Activated CD8-positive, alpha-beta memory T cell treated with anti-CD3 and anti-CD28 coated beads, Interleukin-2, amount 10 ng/mL, durations not matched to agents 7 days and 5 days (primary cell): ENCODE measurements around the gene NRG4. TPM values are rescaled to one million over a fixed set of nuclear protein-coding genes. Genes with fewer than 3 reads are reported as not detected.

ENCODE experiments used
- ATAC-seq: fragments of 150-1000 bp; cut with Tn5 transposase; one replicate; pipeline ENCODE4 v1.10.0; 2021; ENCODE audit warnings: moderate library complexity
- CTCF ChIA-PET: fragments of 350-600 bp; sonication (Branson Sonifier 250); formaldehyde crosslinking; loops from one replicate; lab custom pipeline; 2021; ENCODE audit warnings: antibody characterized with exemption; lab: Charles Lee
- DNase-seq: peaks from one replicate; pipeline ENCODE4 v3.0.0-alpha.2; 2020
- H3K27ac Mint-ChIP-seq: one replicate; pipeline ENCODE4 v1.8.0; 2021; ENCODE audit warnings: mild to moderate bottlenecking, mixed read lengths
- H3K27me3 Mint-ChIP-seq: one replicate; pipeline ENCODE4 v1.8.0; 2021; ENCODE audit warnings: mixed read lengths
- H3K36me3 Mint-ChIP-seq: one replicate; pipeline ENCODE4 v1.8.0; 2021; ENCODE audit warnings: mild to moderate bottlenecking, mixed read lengths
- H3K4me1 Mint-ChIP-seq: one replicate; pipeline ENCODE4 v1.8.0; 2021; ENCODE audit warnings: mixed read lengths
- H3K4me3 Mint-ChIP-seq: one replicate; pipeline ENCODE4 v1.8.0; 2021; ENCODE audit warnings: mild to moderate bottlenecking, moderate library complexity, mixed read lengths
- H3K9me3 Mint-ChIP-seq: one replicate; pipeline ENCODE4 v1.8.0; 2022; ENCODE audit warnings: low read depth, mixed read lengths
- total RNA-seq, 2 experiments: library from RNA; stranded (reverse); gene quantifications; one replicate each; pipeline ENCODE4 v1.2.3, GENCODE V29; 2021

The NRG4 gene
- total RNA-seq, 2 experiments from 2014 or later: not detected

DNA sequence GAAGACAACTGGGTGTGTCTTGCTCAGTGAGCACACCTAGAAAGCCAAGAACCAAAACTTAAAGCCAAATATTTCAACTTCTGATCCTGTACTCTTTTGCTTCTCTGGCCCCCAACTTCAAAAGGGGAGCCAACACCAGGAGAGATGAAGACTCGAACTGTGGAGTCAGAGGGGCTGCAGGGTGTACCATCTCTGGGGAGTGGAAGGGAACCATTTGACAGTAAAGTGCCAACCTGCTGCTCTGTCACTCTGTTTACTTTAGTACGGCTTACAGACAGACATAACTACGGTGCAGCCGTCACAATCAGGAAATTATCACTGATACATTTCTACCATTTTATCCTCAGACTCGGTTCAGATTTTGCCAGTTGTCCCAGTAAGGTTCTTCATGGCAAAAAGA lies 107.0 kb downstream of the NRG4 start:
- Mint-ChIP-seq H3K4me3 (peak overlapping the region; percentile 100), H3K36me3 (peaks cover 39% of the 10 kb centered on the region), H3K27me3 (no peaks in the 10 kb centered on the region), H3K4me1 (peaks cover 59% of the 10 kb centered on the region), H3K9me3 (peaks cover under 1% of the 10 kb centered on the region), H3K27ac (peak overlapping the region; percentile 66)
- DNase-seq (no peak), ATAC-seq (no peak)
- CTCF ChIA-PET: no interaction called here

DNA sequence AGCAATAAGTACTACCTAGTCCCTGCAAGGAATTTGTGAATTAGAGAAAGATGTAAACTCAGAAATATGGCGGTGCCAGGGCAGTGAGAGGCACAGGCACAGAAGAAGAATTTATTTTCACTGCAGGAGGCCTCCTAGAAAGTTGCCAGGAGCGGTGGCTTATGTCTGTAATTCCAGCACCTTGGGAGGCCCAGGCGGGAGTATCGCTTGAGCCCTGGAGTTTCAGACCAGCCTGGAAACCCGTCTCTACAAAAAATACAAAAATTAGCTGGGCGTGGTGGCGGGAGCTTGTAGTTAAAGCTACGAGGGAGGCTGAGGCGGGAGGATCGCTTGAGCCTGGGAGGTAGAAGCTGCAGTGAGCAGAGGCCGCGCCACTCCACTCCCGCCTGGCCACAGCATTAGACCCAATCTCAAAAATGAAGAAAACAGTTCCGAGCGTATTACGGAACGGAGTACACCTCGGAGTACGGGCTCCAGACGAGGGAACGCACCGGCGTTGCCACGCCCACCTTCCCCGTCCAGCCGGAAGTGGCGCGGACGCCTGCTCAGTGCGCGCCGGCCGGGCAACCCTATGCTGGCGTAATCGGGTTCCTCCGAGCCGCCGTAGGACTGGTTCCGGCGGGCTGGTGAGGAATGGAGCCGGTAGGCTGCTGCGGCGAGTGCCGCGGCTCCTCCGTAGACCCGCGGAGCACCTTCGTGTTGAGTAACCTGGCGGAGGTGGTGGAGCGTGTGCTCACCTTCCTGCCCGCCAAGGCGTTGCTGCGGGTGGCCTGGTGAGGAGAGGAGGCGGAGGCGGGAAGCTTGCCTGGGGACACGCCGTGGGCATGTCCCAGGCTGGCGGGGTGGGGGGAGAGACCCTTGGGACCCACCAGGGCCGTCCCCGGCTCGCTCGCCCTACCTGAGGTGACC lies 108.6 kb downstream of the NRG4 start, which contains the start of gene FBXO22:
TSS of gene FBXO22 (plus strand) at position 548 of the 909 bp plus-strand sequence. CDS start at position 634, 86 bp downstream.
- peak; percentile 95 for DNase-seq
- no peaks in the 10 kb centered on the region for H3K9me3 Mint-ChIP-seq
- H3K4me1 Mint-ChIP-seq: peaks cover 47% of the 10 kb centered on the region
- peak within 1 kb of the TSS; percentile 100 for H3K4me3 Mint-ChIP-seq
- peak within 1 kb of the TSS; percentile 98 for H3K27ac Mint-ChIP-seq
- peaks cover 26% of the 10 kb centered on the region for H3K36me3 Mint-ChIP-seq
- peak; percentile 97 for ATAC-seq
- H3K27me3 Mint-ChIP-seq: no peaks in the 10 kb centered on the region
- CTCF ChIA-PET: interaction anchor here (0.6 to 1.7 kb wide), 9 partner anchors 10 to 431 kb away, joined by 3 to 7 read pairs (median 3); no protein-coding TSS in a partner anchor

DNA sequence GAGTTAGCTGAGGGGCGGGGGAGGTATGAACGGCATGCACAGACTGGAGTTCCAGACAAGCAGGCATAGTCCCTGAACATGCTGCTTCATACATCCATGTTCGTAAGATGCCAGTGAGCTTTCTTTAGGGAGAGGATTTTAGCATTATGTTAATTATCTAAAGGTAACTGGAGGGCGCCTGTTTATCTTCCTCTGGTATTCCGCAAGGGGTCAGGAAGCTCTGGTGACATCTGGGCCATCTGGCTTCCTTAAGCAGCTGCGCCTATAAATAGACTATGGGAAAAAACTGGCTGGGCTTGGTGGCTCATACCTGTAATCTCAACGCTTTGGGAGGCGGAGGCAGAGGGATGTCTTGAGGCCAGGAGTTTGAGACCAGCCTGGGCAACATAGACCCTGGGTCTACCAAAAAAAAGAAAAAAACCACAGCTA lies 110.1 kb downstream of the NRG4 start:
- DNase-seq (no peak), ATAC-seq (no peak)
- H3K9me3 Mint-ChIP-seq: no peaks in the 10 kb centered on the region
- H3K4me3 Mint-ChIP-seq: peak overlapping the region; percentile 44
- peaks cover 25% of the 10 kb centered on the region for H3K36me3 Mint-ChIP-seq
- CTCF ChIA-PET: interaction anchor here (0.9 to 1.7 kb wide), 3 partner anchors 9 to 16 kb away, joined by 3 to 7 read pairs (median 4); no protein-coding TSS in a partner anchor
- no peaks in the 10 kb centered on the region for H3K27me3 Mint-ChIP-seq
- H3K4me1 Mint-ChIP-seq: peaks cover 44% of the 10 kb centered on the region
- H3K27ac Mint-ChIP-seq: no peak overlapping the region

DNA sequence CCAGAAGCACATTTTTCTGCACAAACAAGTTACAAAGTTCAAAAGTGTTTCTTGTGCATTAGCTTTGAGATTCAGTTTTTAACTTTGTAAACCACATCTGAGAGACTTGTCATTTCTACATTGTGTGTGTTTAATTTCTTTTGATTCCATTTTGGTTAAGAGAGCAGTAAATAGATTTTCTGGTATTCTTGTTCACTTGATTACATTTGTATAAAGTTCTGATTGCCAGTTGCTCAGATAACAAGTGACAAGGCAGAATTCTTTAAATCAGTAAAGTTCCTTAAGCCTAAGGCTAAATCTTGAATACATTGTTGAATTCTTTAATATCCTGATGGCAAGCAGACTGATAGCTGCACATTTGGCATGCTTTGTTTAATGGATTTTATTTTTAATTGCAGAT lies 111.6 kb downstream of the NRG4 start:
- Mint-ChIP-seq H3K36me3 (peaks cover 21% of the 10 kb centered on the region), H3K4me1 (peaks cover 37% of the 10 kb centered on the region), H3K27ac (no peak overlapping the region), H3K27me3 (no peaks in the 10 kb centered on the region), H3K4me3 (no peak overlapping the region), H3K9me3 (no peaks in the 10 kb centered on the region)
- CTCF ChIA-PET: interaction anchor here (0.9 kb wide), 1 partner anchor 28 kb away, joined by 4 read pairs; no protein-coding TSS in a partner anchor
- ATAC-seq: no peak
- no peak for DNase-seq

DNA sequence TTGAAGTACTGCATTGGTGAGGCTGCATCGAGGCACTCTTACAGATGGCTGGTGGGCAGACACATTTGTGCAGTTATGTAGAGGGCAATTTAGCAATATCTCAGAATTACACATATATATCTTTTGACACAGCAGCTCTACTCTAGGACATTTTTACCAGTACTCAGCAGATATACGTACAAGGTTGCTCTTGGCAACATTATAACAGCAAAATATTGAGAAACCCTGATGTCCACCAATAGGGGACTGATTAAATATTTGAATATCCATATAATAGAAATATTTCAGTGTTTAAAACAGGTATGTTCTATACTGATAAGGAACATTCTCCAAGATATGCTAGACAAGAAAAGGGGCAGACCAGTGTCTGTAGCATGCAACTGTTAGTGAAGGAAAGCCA lies 116.5 kb downstream of the NRG4 start:
- peaks cover 17% of the 10 kb centered on the region for H3K36me3 Mint-ChIP-seq
- no peak overlapping the region for H3K4me3 Mint-ChIP-seq
- H3K9me3 Mint-ChIP-seq: no peaks in the 10 kb centered on the region
- ATAC-seq (no peak), DNase-seq (no peak)
- H3K27me3 Mint-ChIP-seq: no peaks in the 10 kb centered on the region
- CTCF ChIA-PET: no interaction called here
- H3K27ac Mint-ChIP-seq: no peak overlapping the region
- H3K4me1 Mint-ChIP-seq: peaks cover 14% of the 10 kb centered on the region

DNA sequence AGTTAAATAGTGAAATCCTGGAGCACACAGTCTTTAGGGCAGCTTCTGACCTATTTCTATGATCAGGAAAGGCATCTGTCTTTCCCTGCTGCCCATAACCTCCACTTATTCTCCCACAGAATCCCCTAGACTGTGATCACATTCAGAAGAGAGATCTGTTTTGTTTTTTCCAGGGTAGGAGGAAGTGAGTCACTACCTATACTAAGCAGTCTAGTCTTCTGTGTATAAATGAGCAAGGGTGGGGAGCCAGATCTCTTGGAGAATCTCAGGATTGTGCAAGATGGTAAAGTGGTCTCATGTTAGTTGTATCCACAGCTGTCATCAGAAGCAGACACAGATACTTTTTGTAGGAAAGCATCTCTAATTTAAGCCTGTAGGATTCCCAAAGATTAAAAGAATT lies 120.3 kb downstream of the NRG4 start:
- Mint-ChIP-seq H3K36me3 (peaks cover 27% of the 10 kb centered on the region), H3K4me3 (no peak overlapping the region), H3K27ac (no peak overlapping the region), H3K9me3 (no peaks in the 10 kb centered on the region), H3K4me1 (peaks cover 16% of the 10 kb centered on the region), H3K27me3 (no peaks in the 10 kb centered on the region)
- ATAC-seq: peak; percentile 60
- no peak for DNase-seq
- CTCF ChIA-PET: no interaction called here

Other genes starting within 250 kb of the NRG4 start
- 10 to 100 TPM; 25.5 to 36.3 TPM for gene UBE2Q2, start 169.0 kb downstream of the NRG4 start, total RNA-seq
- gene FBXO22, start 108.5 kb downstream of the NRG4 start, total RNA-seq: 10 to 100 TPM; 43.2 to 46.8 TPM
- not detected for gene TMEM266, start 47.6 kb upstream of the NRG4 start, total RNA-seq